GM21423 (cell line): ENCODE measurements around the gene HMGN5.

ENCODE experiments used
- ATAC-seq: cut with Tn5 transposase; IDR thresholded peaks from one replicate; pipeline ENCODE4 v1.9.1; 2021; ENCODE audit warnings: mild to moderate bottlenecking, moderate library complexity; ENCODE audit not compliant: unreplicated experiment

Gene HMGN5

DNA sequence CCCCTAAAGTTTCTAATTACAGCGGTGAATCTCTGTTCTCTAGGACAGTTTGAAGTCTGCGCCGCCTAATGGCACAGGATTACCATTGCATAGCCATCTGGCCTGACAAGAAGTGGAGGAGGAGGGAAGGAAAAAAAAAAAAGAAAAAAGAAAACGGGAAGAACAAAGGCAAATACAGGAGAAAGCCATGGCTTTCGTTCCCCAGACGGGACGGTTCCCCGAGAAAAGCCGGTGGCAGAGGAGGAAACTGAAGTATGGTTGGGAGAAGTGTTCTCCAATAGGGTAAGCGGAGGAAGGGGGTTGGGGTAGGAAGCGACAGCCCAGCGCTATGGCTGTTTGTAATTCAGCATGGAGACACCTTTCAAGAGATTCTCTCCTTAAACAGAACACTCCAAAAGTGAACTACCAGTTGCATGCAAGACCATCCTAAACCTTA, 80.8 kb downstream of the HMGN5 start:
- peak; percentile 56 for ATAC-seq

DNA sequence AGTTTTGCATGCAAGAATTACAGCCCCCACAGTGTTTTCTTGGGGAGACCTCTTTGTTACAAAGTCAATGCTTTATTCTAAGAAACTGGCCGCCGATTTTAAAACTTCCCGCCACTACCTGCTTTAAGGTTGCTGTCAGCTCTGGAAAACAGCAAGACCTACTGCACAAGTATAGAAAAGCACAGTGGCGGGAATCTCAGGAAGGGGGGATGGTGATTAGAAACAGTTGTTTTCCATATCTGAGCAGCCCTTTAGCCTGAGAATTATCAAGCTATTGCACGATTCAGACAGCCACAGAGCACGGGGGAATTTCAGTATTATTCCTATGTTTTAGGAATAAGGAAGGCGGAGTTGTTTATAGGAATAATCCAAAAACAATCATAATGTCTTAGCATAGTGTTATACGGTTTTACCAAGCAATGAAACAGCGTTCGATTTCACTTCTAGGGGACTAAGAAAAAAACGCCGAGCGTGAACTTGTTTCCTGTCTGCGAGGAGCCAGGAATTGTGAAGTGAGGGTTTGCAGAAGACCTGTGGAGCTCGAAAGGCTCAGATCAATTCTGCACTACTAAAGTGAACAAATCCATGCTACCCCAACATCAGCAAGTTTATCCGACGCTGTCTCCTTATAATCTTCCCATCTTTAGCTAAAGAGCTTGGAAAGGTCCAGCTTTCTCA, 81.3 kb downstream of the HMGN5 start:
- peak; percentile 30 for ATAC-seq

- no peak for ATAC-seq
Measured at GRCh38 chrX:81114757-81115156, 87.0 kb downstream of the HMGN5 start.

- ATAC-seq = no peak
Measured at GRCh38 chrX:81110286-81110685, 91.4 kb downstream of the HMGN5 start.

DNA sequence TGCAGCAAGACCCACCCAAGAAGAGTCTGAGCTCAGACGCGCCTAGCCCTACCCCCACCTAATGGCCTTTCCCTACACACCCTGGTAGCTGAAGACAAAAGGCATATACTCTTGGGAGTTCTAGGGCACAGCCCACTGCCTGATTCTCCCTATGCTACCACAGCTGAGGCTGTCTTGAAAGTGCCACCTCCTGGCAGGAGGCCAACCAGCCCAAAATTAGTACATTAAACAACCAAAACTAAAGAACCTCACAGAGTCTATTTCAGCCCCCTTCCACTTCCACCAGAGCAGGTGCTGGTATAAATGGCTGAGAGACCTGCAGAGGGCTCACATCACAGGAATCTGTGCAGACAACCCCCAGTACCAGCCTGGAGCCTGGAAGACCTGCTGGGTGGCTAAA, 119.1 kb downstream of the HMGN5 start:
- ATAC-seq = no peak
